ENCODE results near the gene CWH43. TPM values are rescaled to one million over a fixed set of nuclear protein-coding genes. Genes with fewer than 3 reads are reported as not detected.

CWH43 gene
- total RNA-seq, 1 donor from 2014 or later = not detected

GRCh38 chr4:48989461-48990203, 3.6 kb downstream of the CWH43 start:
- Mint-ChIP-seq H3K27me3 (ENCODE audit: low read depth) (peaks cover 82% of the 10 kb centered on the region), H3K27ac (ENCODE audit: unreplicated experiment) (no peak overlapping the region), H3K4me1 (no peaks in the 10 kb centered on the region), H3K36me3 (ENCODE audit: low read depth) (peaks cover 2% of the 10 kb centered on the region), H3K9me3 (peaks cover 3% of the 10 kb centered on the region), H3K4me3 (no peak overlapping the region)
- DNase-seq (ENCODE audit: low read depth, low spot score) = no peak
- TF ChIP-seq CTCF (conservative IDR thresholded peaks at IDR 0.05) = no peak

GRCh38 chr4:48991357-48991756, 5.3 kb downstream of the CWH43 start:
- Mint-ChIP-seq H3K4me1 (no peaks in the 10 kb centered on the region), H3K27me3 (ENCODE audit: low read depth) (peaks cover 77% of the 10 kb centered on the region), H3K4me3 (no peak overlapping the region), H3K36me3 (ENCODE audit: low read depth) (no peaks in the 10 kb centered on the region), H3K9me3 (no peaks in the 10 kb centered on the region), H3K27ac (ENCODE audit: unreplicated experiment) (no peak overlapping the region)
- DNase-seq (ENCODE audit: low read depth, low spot score) = no peak
- no peak for TF ChIP-seq CTCF (conservative IDR thresholded peaks at IDR 0.05)

- Mint-ChIP-seq H3K4me3 (no peak overlapping the region), H3K27ac (ENCODE audit: unreplicated experiment) (no peak overlapping the region), H3K4me1 (no peaks in the 10 kb centered on the region), H3K27me3 (ENCODE audit: low read depth) (peaks cover 38% of the 10 kb centered on the region), H3K9me3 (no peaks in the 10 kb centered on the region), H3K36me3 (ENCODE audit: low read depth) (no peaks in the 10 kb centered on the region)
- TF ChIP-seq CTCF (conservative IDR thresholded peaks at IDR 0.05) = no peak
- DNase-seq (ENCODE audit: low read depth, low spot score) = no peak
These were observed 11.9 kb downstream of the CWH43 start for GRCh38 chr4:48997962-48998361.

- Mint-ChIP-seq H3K4me3 (no peak overlapping the region), H3K36me3 (ENCODE audit: low read depth) (no peaks in the 10 kb centered on the region), H3K27ac (ENCODE audit: unreplicated experiment) (no peak overlapping the region), H3K9me3 (no peaks in the 10 kb centered on the region), H3K4me1 (no peaks in the 10 kb centered on the region), H3K27me3 (ENCODE audit: low read depth) (peaks cover 33% of the 10 kb centered on the region)
- TF ChIP-seq CTCF (conservative IDR thresholded peaks at IDR 0.05) = no peak
- no peak for DNase-seq (ENCODE audit: low read depth, low spot score)
These were observed 12.4 kb downstream of the CWH43 start for GRCh38 chr4:48998440-48998839.

GRCh38 chr4:49000806-49001205, 14.7 kb downstream of the CWH43 start:
- Mint-ChIP-seq H3K4me3 (no peak overlapping the region), H3K9me3 (no peaks in the 10 kb centered on the region), H3K36me3 (ENCODE audit: low read depth) (no peaks in the 10 kb centered on the region), H3K27ac (ENCODE audit: unreplicated experiment) (no peak overlapping the region), H3K4me1 (no peaks in the 10 kb centered on the region), H3K27me3 (ENCODE audit: low read depth) (peaks cover 18% of the 10 kb centered on the region)
- no peak for DNase-seq (ENCODE audit: low read depth, low spot score)
- TF ChIP-seq CTCF (conservative IDR thresholded peaks at IDR 0.05) = no peak
